Adipose tissue (tissue), 3 donors: ENCODE measurements around the gene MIER1. TPM values are rescaled to one million over a fixed set of nuclear protein-coding genes. Genes with fewer than 3 reads are reported as not detected.
"Not testable (repeated sequence)": the region's sequence is repeated elsewhere in the genome, so short reads cannot be mapped to it uniquely, and the experiment has no call there.

ENCODE experiments used
- H3K27ac ChIP-seq: one replicate; pipeline ENCODE4 v1.5.1; 2013; ENCODE audit warnings: low read depth, low read length
- WGBS, 3 donors: extraction: QIAGEN DNeasy Blood & Tissue Kit; methylation state at CpG; one replicate each; pipeline ENCODE4 v1.1.7; 2013; 5-methylcytosine and 5-hydroxymethylcytosine counted together
- polyA plus RNA-seq, 3 donors: library from polyadenylated mRNA; stranded (reverse); fragments of 200-250 nt; gene quantifications; one replicate each; pipeline ENCODE4 v1.2.3, GENCODE V29; 2013
- donor health status: healthy with polysubstance abuse.
- donor health status: Bipolar disorder and iron deficiency.
- donor health status: healthy.

Gene MIER1
- polyA plus RNA-seq = 10 to 100 TPM in 1 of 3 donors, 1 to 10 TPM in 2; 4.0 to 23.5 (median 9.9) TPM

GRCh38 chr1:66924756-66925557 lies at the start of gene MIER1, which contains the start of gene DNAI4:
Gene MIER1, plus strand, starts transcription at chr1:66924990. Its CDS starts 39 bp downstream, at chr1:66925029.
Gene DNAI4, minus strand, starts transcription at chr1:66924856. Its CDS starts 25 bp downstream, at chr1:66924831.
- 0% methylated on average over 58 to 64 of the region's 64 CpGs for whole genome bisulfite sequencing, 3 donors
- peak within 1 kb of the TSS; percentile 89 for H3K27ac ChIP-seq

GRCh38 chr1:66876664-66877063 lies 48.1 kb upstream of the MIER1 start:
- WGBS, 3 donors = 82 to 92% (median 85%) methylated on average over 1 of the region's 1 CpG
- no peak overlapping the region for H3K27ac ChIP-seq

- WGBS, 3 donors = 98 to 100% (median 98%) methylated on average over 1 of the region's 1 CpG
- H3K27ac ChIP-seq = no peak overlapping the region
Observed at GRCh38 chr1:66889030-66889429, 35.8 kb upstream of the MIER1 start.

- no peak overlapping the region for H3K27ac ChIP-seq
- WGBS, 3 donors = 84 to 95% (median 95%) methylated on average over 1 of the region's 1 CpG
Observed at GRCh38 chr1:66890621-66891020, 34.2 kb upstream of the MIER1 start.

GRCh38 chr1:66893712-66894111 lies 31.1 kb upstream of the MIER1 start:
- 90 to 92% (median 92%) methylated on average over 3 of the region's 3 CpGs for WGBS, 3 donors

GRCh38 chr1:66915203-66915602 lies 9.6 kb upstream of the MIER1 start:
- WGBS, 3 donors = 94 to 100% (median 96%) methylated on average over 1 of the region's 1 CpG

More at GRCh38 chr1:66893712-66894111, 31.1 kb upstream of the MIER1 start:
- H3K27ac ChIP-seq = no peak overlapping the region

GRCh38 chr1:66916320-66916719 lies 8.5 kb upstream of the MIER1 start:
- WGBS, 3 donors = 50 to 58% (median 55%) methylated on average over 2 of the region's 2 CpGs
- H3K27ac ChIP-seq = no peak overlapping the region

More at GRCh38 chr1:66915203-66915602, 9.6 kb upstream of the MIER1 start:
- H3K27ac ChIP-seq = not testable (repeated sequence)

GRCh38 chr1:66917476-66917875 lies 7.3 kb upstream of the MIER1 start:
- 96 to 98% (median 97%) methylated on average over 1 of the region's 1 CpG for WGBS, 3 donors
- H3K27ac ChIP-seq = no peak overlapping the region

- no peak overlapping the region for H3K27ac ChIP-seq
- WGBS, 3 donors = 89 to 95% (median 93%) methylated on average over 1 of the region's 1 CpG
Observed at GRCh38 chr1:66919063-66919462, 5.7 kb upstream of the MIER1 start.

GRCh38 chr1:66919828-66920227 lies 5.0 kb upstream of the MIER1 start:
- no peak overlapping the region for H3K27ac ChIP-seq
- WGBS, 3 donors = 85 to 93% (median 91%) methylated on average over 3 of the region's 3 CpGs

GRCh38 chr1:66920543-66920942 lies 4.2 kb upstream of the MIER1 start:
- 97 to 100% (median 100%) methylated on average over 2 of the region's 2 CpGs for WGBS, 3 donors
- H3K27ac ChIP-seq = no peak overlapping the region

GRCh38 chr1:66925558-66925910 lies 744 bp downstream of the MIER1 start:
- 3 to 8% (median 5%) methylated on average over 11 of the region's 11 CpGs for WGBS, 3 donors
- H3K27ac ChIP-seq = peak overlapping the region; percentile 43

- WGBS, 3 donors = 28 to 46% (median 39%) methylated on average over 9 of the region's 9 CpGs
- H3K27ac ChIP-seq = peak overlapping the region; percentile 43
Observed at GRCh38 chr1:66925944-66926343, 1.2 kb downstream of the MIER1 start.

GRCh38 chr1:66927528-66927927 lies 2.7 kb downstream of the MIER1 start:
- H3K27ac ChIP-seq = no peak overlapping the region

GRCh38 chr1:66929146-66929688 lies 4.4 kb downstream of the MIER1 start:
- H3K27ac ChIP-seq = peak overlapping the region; percentile 98
- 39 to 44% (median 41%) methylated on average over 3 of the region's 3 CpGs for WGBS, 3 donors

GRCh38 chr1:66929691-66929998 lies 4.9 kb downstream of the MIER1 start:
- peak overlapping the region; percentile 98 for H3K27ac ChIP-seq
- 6 to 7% (median 6%) methylated on average over 9 of the region's 9 CpGs for WGBS, 3 donors

GRCh38 chr1:66929999-66930822 lies 5.4 kb downstream of the MIER1 start:
- 0 to 1% (median 0%) methylated on average over 67 to 83 of the region's 83 CpGs for WGBS, 3 donors
- H3K27ac ChIP-seq = peak overlapping the region; percentile 98

- peak overlapping the region; percentile 98 for H3K27ac ChIP-seq
- 0 to 1% (median 0%) methylated on average over 6 of the region's 6 CpGs for WGBS, 3 donors
Observed at GRCh38 chr1:66930823-66931174, 6.0 kb downstream of the MIER1 start.

GRCh38 chr1:66931590-66931989 lies 6.8 kb downstream of the MIER1 start:
- no peak overlapping the region for H3K27ac ChIP-seq
- WGBS, 3 donors = 19 to 22% (median 21%) methylated on average over 4 of the region's 4 CpGs
